Endothelial cell (in vitro differentiated cells): ENCODE data around the gene SERPINC1. TPM values are rescaled to one million over a fixed set of nuclear protein-coding genes. Genes with fewer than 3 reads are reported as not detected.

Source experiments
- DNase-seq: peaks from one replicate; pipeline ENCODE4 v3.0.0; 2021; ENCODE audit warnings: low spot score
- H3K27ac Mint-ChIP-seq: one replicate; pipeline ENCODE4 v1.8.0; 2021; ENCODE audit warnings: mixed read lengths, inconsistent platforms; ENCODE audit not compliant: unreplicated experiment
- H3K27me3 Mint-ChIP-seq: one replicate; pipeline ENCODE4 v1.8.0; 2021; ENCODE audit warnings: mild to moderate bottlenecking, moderate library complexity, mixed read lengths, inconsistent platforms; ENCODE audit not compliant: unreplicated experiment
- H3K36me3 Mint-ChIP-seq: one replicate; pipeline ENCODE4 v1.8.0; 2021; ENCODE audit warnings: mild to moderate bottlenecking, low read depth, mixed read lengths, inconsistent platforms; ENCODE audit not compliant: unreplicated experiment
- H3K4me1 Mint-ChIP-seq: one replicate; pipeline ENCODE4 v1.8.0; 2021; ENCODE audit warnings: mild to moderate bottlenecking, mixed read lengths, inconsistent platforms; ENCODE audit not compliant: unreplicated experiment
- H3K4me3 Mint-ChIP-seq: one replicate; pipeline ENCODE4 v1.8.0; 2021; ENCODE audit warnings: mild to moderate bottlenecking, mixed read lengths, inconsistent platforms; ENCODE audit not compliant: unreplicated experiment
- H3K9me3 Mint-ChIP-seq: one replicate; pipeline ENCODE4 v1.8.0; 2021; ENCODE audit warnings: mixed read lengths, inconsistent platforms; ENCODE audit not compliant: unreplicated experiment
- CTCF ChIP-seq: fragments of 200-600 bp; sonication (generic); IDR thresholded peaks from one replicate; pipeline ENCODE4 v1.5.0; 2021; ENCODE audit warnings: antibody characterized with exemption; ENCODE audit not compliant: unreplicated experiment
- total RNA-seq: library from RNA; stranded (reverse); fragmentation: NEBNext Ultra II Directional; extraction: Animal tissue kit (Norgen Biotek cat#: 25700); gene quantifications from one replicate; pipeline ENCODE4 v1.2.1, GENCODE V29; 2021; ENCODE audit not compliant: unreplicated experiment

Gene SERPINC1
- total RNA-seq, 1 donor from 2014 or later, result not detected

GRCh38 chr1:173900427-173900826, 16.7 kb downstream of the SERPINC1 start:
- H3K4me1 Mint-ChIP-seq, result peaks cover 10% of the 10 kb centered on the region
- no peaks in the 10 kb centered on the region for H3K27me3 Mint-ChIP-seq
- no peak overlapping the region for H3K27ac Mint-ChIP-seq
- H3K9me3 Mint-ChIP-seq, result no peaks in the 10 kb centered on the region
- no peak for DNase-seq
- H3K4me3 Mint-ChIP-seq, result no peak overlapping the region
- H3K36me3 Mint-ChIP-seq, result no peaks in the 10 kb centered on the region
- no peak for TF ChIP-seq CTCF

GRCh38 chr1:173894189-173894588, 22.9 kb downstream of the SERPINC1 start:
- no peak for DNase-seq

GRCh38 chr1:173893611-173894010, 23.5 kb downstream of the SERPINC1 start:
- H3K36me3 Mint-ChIP-seq, result no peaks in the 10 kb centered on the region

More at GRCh38 chr1:173894189-173894588, 22.9 kb downstream of the SERPINC1 start:
- Mint-ChIP-seq H3K27me3 (no peaks in the 10 kb centered on the region), H3K27ac (no peak overlapping the region), H3K36me3 (no peaks in the 10 kb centered on the region), H3K9me3 (no peaks in the 10 kb centered on the region), H3K4me1 (peaks cover 4% of the 10 kb centered on the region), H3K4me3 (no peak overlapping the region)
- no peak for TF ChIP-seq CTCF

GRCh38 chr1:173889885-173890284, 27.2 kb downstream of the SERPINC1 start:
- peaks cover 5% of the 10 kb centered on the region for H3K4me1 Mint-ChIP-seq
- TF ChIP-seq CTCF, result no peak
- H3K36me3 Mint-ChIP-seq, result peaks cover 6% of the 10 kb centered on the region
- H3K4me3 Mint-ChIP-seq, result no peak overlapping the region
- no peak overlapping the region for H3K27ac Mint-ChIP-seq
- no peaks in the 10 kb centered on the region for H3K9me3 Mint-ChIP-seq
- H3K27me3 Mint-ChIP-seq, result no peaks in the 10 kb centered on the region
- DNase-seq, result no peak

More at GRCh38 chr1:173893611-173894010, 23.5 kb downstream of the SERPINC1 start:
- H3K4me3 Mint-ChIP-seq, result no peak overlapping the region
- peaks cover 4% of the 10 kb centered on the region for H3K4me1 Mint-ChIP-seq
- H3K27me3 Mint-ChIP-seq, result no peaks in the 10 kb centered on the region
- no peak for TF ChIP-seq CTCF
- no peak overlapping the region for H3K27ac Mint-ChIP-seq
- DNase-seq, result no peak
- H3K9me3 Mint-ChIP-seq, result no peaks in the 10 kb centered on the region

- Mint-ChIP-seq H3K4me3 (no peak overlapping the region), H3K27ac (no peak overlapping the region), H3K9me3 (no peaks in the 10 kb centered on the region), H3K4me1 (peaks cover 5% of the 10 kb centered on the region), H3K36me3 (peaks cover 6% of the 10 kb centered on the region), H3K27me3 (no peaks in the 10 kb centered on the region)
- no peak for DNase-seq
- no peak for TF ChIP-seq CTCF
Observed at GRCh38 chr1:173888749-173889148, 28.4 kb downstream of the SERPINC1 start.
